ENCODE data around the gene NT5DC2. TPM values are rescaled to one million over a fixed set of nuclear protein-coding genes. Genes with fewer than 3 reads are reported as not detected.

The NT5DC2 gene
- total RNA-seq, 1 donor: 68.2 TPM

DNA sequence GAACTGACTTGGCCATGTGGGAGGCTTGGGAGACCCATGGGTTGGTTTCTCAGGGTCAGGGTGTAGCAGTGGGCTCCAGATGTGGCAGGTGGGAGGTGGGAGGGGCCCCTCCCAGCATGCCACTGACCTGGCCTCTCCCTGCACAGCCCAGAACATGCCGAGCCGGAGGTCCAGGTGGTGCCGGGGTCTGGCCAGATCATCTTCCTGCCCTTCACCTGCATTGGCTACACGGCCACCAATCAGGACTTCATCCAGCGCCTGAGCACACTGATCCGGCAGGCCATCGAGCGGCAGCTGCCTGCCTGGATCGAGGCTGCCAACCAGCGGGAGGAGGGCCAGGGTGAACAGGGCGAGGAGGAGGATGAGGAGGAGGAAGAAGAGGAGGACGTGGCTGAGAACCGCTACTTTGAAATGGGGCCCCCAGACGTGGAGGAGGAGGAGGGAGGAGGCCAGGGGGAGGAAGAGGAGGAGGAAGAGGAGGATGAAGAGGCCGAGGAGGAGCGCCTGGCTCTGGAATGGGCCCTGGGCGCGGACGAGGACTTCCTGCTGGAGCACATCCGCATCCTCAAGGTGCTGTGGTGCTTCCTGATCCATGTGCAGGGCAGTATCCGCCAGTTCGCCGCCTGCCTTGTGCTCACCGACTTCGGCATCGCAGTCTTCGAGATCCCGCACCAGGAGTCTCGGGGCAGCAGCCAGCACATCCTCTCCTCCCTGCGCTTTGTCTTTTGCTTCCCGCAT lies 46.4 kb downstream of the NT5DC2 start:
- TF ChIP-seq, protein P1, sequence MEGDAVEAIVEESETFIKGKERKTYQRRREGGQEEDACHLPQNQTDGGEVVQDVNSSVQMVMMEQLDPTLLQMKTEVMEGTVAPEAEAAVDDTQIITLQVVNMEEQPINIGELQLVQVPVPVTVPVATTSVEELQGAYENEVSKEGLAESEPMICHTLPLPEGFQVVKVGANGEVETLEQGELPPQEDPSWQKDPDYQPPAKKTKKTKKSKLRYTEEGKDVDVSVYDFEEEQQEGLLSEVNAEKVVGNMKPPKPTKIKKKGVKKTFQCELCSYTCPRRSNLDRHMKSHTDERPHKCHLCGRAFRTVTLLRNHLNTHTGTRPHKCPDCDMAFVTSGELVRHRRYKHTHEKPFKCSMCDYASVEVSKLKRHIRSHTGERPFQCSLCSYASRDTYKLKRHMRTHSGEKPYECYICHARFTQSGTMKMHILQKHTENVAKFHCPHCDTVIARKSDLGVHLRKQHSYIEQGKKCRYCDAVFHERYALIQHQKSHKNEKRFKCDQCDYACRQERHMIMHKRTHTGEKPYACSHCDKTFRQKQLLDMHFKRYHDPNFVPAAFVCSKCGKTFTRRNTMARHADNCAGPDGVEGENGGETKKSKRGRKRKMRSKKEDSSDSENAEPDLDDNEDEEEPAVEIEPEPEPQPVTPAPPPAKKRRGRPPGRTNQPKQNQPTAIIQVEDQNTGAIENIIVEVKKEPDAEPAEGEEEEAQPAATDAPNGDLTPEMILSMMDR (IDR thresholded peaks at IDR 0.05; ENCODE audit: insufficient read depth, low read length): no peak
- no peak for DNase-seq (ENCODE audit: low read depth)
- H3K4me3 ChIP-seq (ENCODE audit: low read depth, low read length): no peak overlapping the region

DNA sequence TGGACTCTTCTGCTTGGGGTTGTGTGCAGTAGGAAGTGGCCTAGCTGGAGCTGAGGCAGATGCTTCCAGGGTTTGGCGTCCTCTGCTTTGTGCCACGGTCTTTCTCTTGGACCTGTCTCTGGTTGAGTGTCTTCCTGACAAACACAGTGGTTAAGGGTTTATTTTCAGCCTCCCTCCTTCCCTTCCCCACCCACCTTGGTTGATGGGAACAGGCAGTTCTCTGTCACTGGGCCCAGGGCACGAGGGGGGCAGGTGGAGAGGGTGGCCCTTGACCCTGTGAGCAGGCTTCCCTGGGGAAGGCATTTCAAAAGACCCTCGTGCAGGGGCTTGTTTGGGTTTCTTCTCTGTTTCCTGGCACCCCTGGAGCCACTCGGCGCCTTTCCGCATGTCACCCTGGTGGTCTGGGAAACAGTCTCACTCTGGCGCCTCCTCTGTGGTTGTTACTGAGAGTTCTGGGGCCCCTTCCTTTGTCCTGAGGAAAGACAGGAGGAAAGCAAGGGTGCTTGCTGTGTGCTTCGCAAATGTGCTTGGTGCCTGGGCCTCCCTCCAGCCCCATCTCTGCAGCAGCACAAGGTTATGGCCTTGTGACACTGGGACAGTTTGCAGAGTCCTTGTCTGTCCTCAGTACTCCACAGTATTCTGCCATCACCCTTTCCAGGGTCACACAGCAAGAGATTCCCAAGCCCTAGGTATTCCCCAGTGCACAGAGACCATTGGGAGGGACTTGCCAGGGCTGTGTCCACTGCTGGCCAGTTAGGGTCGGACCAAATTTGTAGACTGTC lies 48.8 kb downstream of the NT5DC2 start:
- DNase-seq (ENCODE audit: low read depth): no peak
- TF ChIP-seq, protein P1 (IDR thresholded peaks at IDR 0.05; ENCODE audit: insufficient read depth, low read length): no peak
- H3K4me3 ChIP-seq (ENCODE audit: low read depth, low read length): no peak overlapping the region

GRCh38 chr3:52483577-52484381 lies 49.9 kb downstream of the NT5DC2 start:
- no peak overlapping the region for H3K4me3 ChIP-seq (ENCODE audit: low read depth, low read length)
- TF ChIP-seq, protein P1 (IDR thresholded peaks at IDR 0.05; ENCODE audit: insufficient read depth, low read length): no peak
- peak; percentile 83 for DNase-seq (ENCODE audit: low read depth)

DNA sequence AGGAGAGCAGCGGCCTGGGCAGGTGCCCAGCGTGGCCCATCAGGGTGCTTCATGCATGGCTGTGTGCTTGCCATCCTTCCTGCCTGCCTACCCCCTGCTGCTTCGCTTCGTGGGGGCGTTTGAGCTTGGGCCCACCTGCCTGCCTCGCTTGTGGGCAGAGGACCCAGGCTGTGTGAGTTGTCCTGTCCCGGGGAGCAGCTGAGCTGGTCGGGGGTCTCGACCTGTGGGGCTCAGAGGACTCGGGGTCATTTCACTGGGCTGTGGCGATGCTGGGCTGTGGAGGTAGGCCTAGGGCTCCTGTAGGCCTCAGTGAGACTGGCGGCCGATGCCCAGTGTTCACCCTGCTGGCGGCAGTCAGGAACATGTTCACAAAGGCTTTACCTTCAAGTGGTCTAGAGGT lies 50.6 kb downstream of the NT5DC2 start:
- TF ChIP-seq, protein P1 (IDR thresholded peaks at IDR 0.05; ENCODE audit: insufficient read depth, low read length): no peak
- no peak overlapping the region for H3K4me3 ChIP-seq (ENCODE audit: low read depth, low read length)
- no peak for DNase-seq (ENCODE audit: low read depth)

GRCh38 chr3:52481819-52482521 lies 51.7 kb downstream of the NT5DC2 start:
- H3K4me3 ChIP-seq (ENCODE audit: low read depth, low read length): no peak overlapping the region
- TF ChIP-seq, protein P1 (IDR thresholded peaks at IDR 0.05; ENCODE audit: insufficient read depth, low read length): peak; percentile 42
- no peak for DNase-seq (ENCODE audit: low read depth)
